ENCODE data around the gene KIFBP. TPM values are rescaled to one million over a fixed set of nuclear protein-coding genes. Genes with fewer than 3 reads are reported as not detected.

Gene KIFBP
- total RNA-seq, 1 experiment from 2014 or later, result 44.7 TPM

GRCh38 chr10:69025370-69025896 is 36.8 kb downstream of the KIFBP start:
- H2BK12ac ChIP-seq (ENCODE audit: insufficient read length, low read depth, low read length), result no peak overlapping the region
- no peak overlapping the region for H3K23ac ChIP-seq (ENCODE audit: insufficient read length, low read depth, low read length)
- H2AK5ac ChIP-seq (ENCODE audit: insufficient read length, low read length), result no peak overlapping the region
- no peaks in the 10 kb centered on the region for H3K9me3 ChIP-seq (ENCODE audit: control insufficient read depth, low read depth, low read length)
- H2BK5ac ChIP-seq (ENCODE audit: insufficient read length, low read length), result no peak overlapping the region
- no peaks in the 10 kb centered on the region for H3K4me1 ChIP-seq (ENCODE audit: insufficient read depth, low read length)
- DNase-seq, result no peak
- H3T11ph ChIP-seq (ENCODE audit: low read length), result no peak overlapping the region
- H4K8ac ChIP-seq (replicated peaks; ENCODE audit: insufficient read length, low read depth, low read length), result no peak overlapping the region
- Mint-ChIP-seq H3K27ac (no peak overlapping the region; a peak in 1 of 7 replicates), H3K4me1 (no peaks in the 10 kb centered on the region), H3K4me3 (no peak overlapping the region), H3K9me3 (peaks cover 5 to 8% of the 10 kb centered on the region in 2 experiments; a peak in 4 of 5 replicates), H3K36me3 (ENCODE audit: insufficient read depth in 1 of 3, low read depth in 3 of 3) (no peaks in the 10 kb centered on the region), H3K27me3 (ENCODE audit: low read depth) (peaks cover 1% of the 10 kb centered on the region; the same call in 1 of the 2 replicates)
- no peaks in the 10 kb centered on the region for H3K27me3 ChIP-seq (ENCODE audit: insufficient read depth, low read length)
- H3K9ac ChIP-seq (ENCODE audit: extremely low read depth, insufficient read length, low read length), result no peak overlapping the region
- no peak overlapping the region for H2BK15ac ChIP-seq (ENCODE audit: low read depth, low read length)
- H3K56ac ChIP-seq (ENCODE audit: insufficient read length, low read depth, low read length), result no peak overlapping the region
- H3K27ac ChIP-seq (ENCODE audit: insufficient read length, low read depth, low read length), result no peak overlapping the region
- no peak overlapping the region for H2BK120ac ChIP-seq (ENCODE audit: low read depth, low read length, poor library complexity, severe bottlenecking)
- no peak overlapping the region for H4K91ac ChIP-seq (ENCODE audit: insufficient read length, low read depth, low read length)
- no peaks in the 10 kb centered on the region for H3K79me1 ChIP-seq (ENCODE audit: insufficient read depth, low read depth, low read length, poor library complexity, severe bottlenecking)
- no peak overlapping the region for H3K18ac ChIP-seq (ENCODE audit: insufficient read length, low read depth, low read length)
- no peak overlapping the region for H4K5ac ChIP-seq (ENCODE audit: insufficient read length, low read depth, low read length)
- TF ChIP-seq CTCF (conservative IDR thresholded peaks at IDR 0.05), result no peak
- H3K14ac ChIP-seq (ENCODE audit: insufficient read depth, low read length), result no peak overlapping the region
- H3K79me2 ChIP-seq (ENCODE audit: insufficient read depth, low read length), result no peaks in the 10 kb centered on the region
- no peaks in the 10 kb centered on the region for H3K23me2 ChIP-seq (ENCODE audit: insufficient read length, low read depth, low read length, poor library complexity, severe bottlenecking)
- no peak overlapping the region for H3K4me2 ChIP-seq (ENCODE audit: insufficient read depth, insufficient read length, low read length)
- WGBS (ENCODE audit: extremely low coverage, insufficient read length, low lambda C conversion rate), result no CpG with 5 or more reads among the region's 4 CpGs
- no peak overlapping the region for H3K4ac ChIP-seq (ENCODE audit: low read depth, low read length)
- H2AFZ ChIP-seq (ENCODE audit: low read length), result no peak overlapping the region
- no peak overlapping the region for H2BK20ac ChIP-seq (ENCODE audit: low read depth, low read length, poor library complexity, severe bottlenecking)
- no peaks in the 10 kb centered on the region for H4K20me1 ChIP-seq (ENCODE audit: control insufficient read depth, insufficient read depth, insufficient read length)
